Neural cell (in vitro differentiated cells): ENCODE measurements around the gene WRAP73. TPM values are rescaled to one million over a fixed set of nuclear protein-coding genes. Genes with fewer than 3 reads are reported as not detected.

Experiments used
- H2AFZ ChIP-seq: fragments of 200-600, 300-800 bp; sonication (generic), shearing (Covaris generic); 2 replicates; pipeline ENCODE4 v1.6.0; 2014; ENCODE audit warnings: low read depth, mild to moderate bottlenecking, antibody characterized with exemption, low read length, moderate library complexity
- H3F3A ChIP-seq: fragments of 200-600 bp; shearing (Covaris generic); 2 replicates; pipeline ENCODE4 v1.6.1; 2016; ENCODE audit warnings: mild to moderate bottlenecking, moderate library complexity, mixed read lengths, antibody characterized with exemption, low read length; ENCODE audit not compliant: insufficient read depth, poor library complexity, severe bottlenecking
- H3K27ac ChIP-seq: fragments of 200-600, 300-800 bp; sonication (generic), shearing (Covaris generic); 2 replicates; pipeline ENCODE4 v1.5.1; 2014; ENCODE audit warnings: mild to moderate bottlenecking, low read length, moderate library complexity
- H3K27me3 ChIP-seq: fragments of 300-800, 200-600 bp; sonication (generic), shearing (Covaris generic); 2 replicates; pipeline ENCODE4 v1.6.0; 2014; ENCODE audit warnings: mild to moderate bottlenecking, low read depth, low read length, moderate library complexity; ENCODE audit not compliant: insufficient read depth
- H3K36me3 ChIP-seq: fragments of 300-800, 200-600 bp; sonication (generic), shearing (Covaris generic); 2 replicates; pipeline ENCODE4 v1.5.1; 2014; ENCODE audit warnings: mild to moderate bottlenecking, antibody characterized with exemption, low read length, moderate library complexity; ENCODE audit not compliant: insufficient read depth
- H3K4me2 ChIP-seq: fragments of 300-800, 200-600 bp; sonication (generic), shearing (Covaris generic); 2 replicates; pipeline ENCODE4 v1.6.0; 2014; ENCODE audit warnings: mild to moderate bottlenecking, low read length
- H3K4me3 ChIP-seq: fragments of 300-800, 200-600 bp; sonication (generic), shearing (Covaris generic); 2 replicates; pipeline ENCODE4 v1.5.1; 2014; ENCODE audit warnings: mild to moderate bottlenecking, low read length, moderate library complexity
- H3K79me2 ChIP-seq: fragments of 200-600 bp; shearing (Covaris generic); replicated peaks from 2 replicates; pipeline ENCODE4 v1.6.0; 2014; ENCODE audit warnings: mild to moderate bottlenecking, low read length, moderate library complexity; ENCODE audit not compliant: insufficient read depth
- H3K9ac ChIP-seq: fragments of 300-800, 200-600 bp; sonication (generic), shearing (Covaris generic); 2 replicates; pipeline ENCODE4 v1.6.1; 2016; ENCODE audit warnings: mild to moderate bottlenecking, low read length, mixed read lengths
- H3K9me2 ChIP-seq: fragments of 200-600 bp; shearing (Covaris generic); 2 replicates; pipeline ENCODE4 v1.6.1; 2016; ENCODE audit warnings: mild to moderate bottlenecking, low read length, mixed read lengths; ENCODE audit not compliant: insufficient read depth
- H3K9me3 ChIP-seq: fragments of 200-600, 300-800 bp; sonication (generic), shearing (Covaris generic); 2 replicates; pipeline ENCODE4 v1.6.1; 2016; ENCODE audit warnings: mild to moderate bottlenecking, mixed run types, low read length, moderate library complexity, mixed read lengths
- H4K20me1 ChIP-seq: fragments of 200-600 bp; shearing (Covaris generic); 2 replicates; pipeline ENCODE4 v1.6.1; 2016; ENCODE audit warnings: mild to moderate bottlenecking, mixed run types; ENCODE audit not compliant: insufficient read depth
- CTCF ChIP-seq: fragments of 450-650 bp; IDR thresholded peaks from 2 replicates; pipeline ENCODE4 v1.5.1; 2014; ENCODE audit warnings: antibody characterized with exemption, mild to moderate bottlenecking, moderate library complexity; ENCODE audit not compliant: poor library complexity, severe bottlenecking
- EP300 ChIP-seq: fragments of 450-650 bp; conservative IDR thresholded peaks from 2 replicates; pipeline ENCODE4 v1.6.1; 2014; ENCODE audit warnings: antibody characterized with exemption, mild to moderate bottlenecking, moderate library complexity; ENCODE audit not compliant: poor library complexity, severe bottlenecking
- EZH2 ChIP-seq: fragments of 200-600, 300-800 bp; shearing (Covaris generic), sonication (generic); IDR thresholded peaks from 2 replicates; pipeline ENCODE4 v1.6.1; 2014; ENCODE audit warnings: antibody characterized with exemption, low read length, borderline replicate concordance, mild to moderate bottlenecking; ENCODE audit not compliant: insufficient read depth, poor library complexity, severe bottlenecking
- MXI1 ChIP-seq: fragments of 450-650 bp; conservative IDR thresholded peaks from 2 replicates; pipeline ENCODE4 v1.6.1; 2014; ENCODE audit warnings: antibody characterized with exemption, mild to moderate bottlenecking; ENCODE audit not compliant: poor library complexity, severe bottlenecking
- POLR2AphosphoS5 ChIP-seq: IDR thresholded peaks from 2 replicates; pipeline ENCODE4 v1.6.1; 2012
- RAD21 ChIP-seq: fragments of 450-650 bp; conservative IDR thresholded peaks from 2 replicates; pipeline ENCODE4 v1.6.1; 2014; ENCODE audit warnings: antibody characterized with exemption, mild to moderate bottlenecking, moderate library complexity
- REST ChIP-seq: IDR thresholded peaks from 2 replicates; pipeline ENCODE4 v1.6.1; 2012; ENCODE audit warnings: borderline replicate concordance
- SMC3 ChIP-seq: fragments of 450-650 bp; conservative IDR thresholded peaks from 2 replicates; pipeline ENCODE4 v1.6.1; 2014; ENCODE audit warnings: antibody characterized with exemption, mild to moderate bottlenecking, moderate library complexity; ENCODE audit not compliant: poor library complexity
- TAF1 ChIP-seq: IDR thresholded peaks from 2 replicates; pipeline ENCODE4 v1.6.1; 2012; ENCODE audit warnings: low read depth
- polyA plus RNA-seq: library from polyadenylated mRNA; depleted of rRNA; stranded (reverse); fragments of >200 nt; gene quantifications from 2 replicates; pipeline ENCODE4 v1.2.3, GENCODE V29; 2014

The WRAP73 gene
- polyA plus RNA-seq, 1 donor from 2014 or later, result 32.9 TPM

- Histone ChIP-seq H3K4me3 (no peak overlapping the region), H3K27me3 (no peaks in the 10 kb centered on the region), H3K79me2 (no peaks in the 10 kb centered on the region), H3K27ac (no peak overlapping the region), H3K9me2 (no peaks in the 10 kb centered on the region), H3K9ac (no peak overlapping the region), H3K4me2 (no peak overlapping the region), H3F3A (no peaks in the 10 kb centered on the region), H4K20me1 (no peaks in the 10 kb centered on the region), H3K36me3 (no peaks in the 10 kb centered on the region), H3K9me3 (no peaks in the 10 kb centered on the region), H2AFZ (no peak overlapping the region)
- TF ChIP-seq EP300 (no peak), MXI1 (no peak), RAD21 (no peak), EZH2 (no peak), CTCF (no peak)
Measured at GRCh38 chr1:3669421-3669821, 19.5 kb upstream of the WRAP73 start.

- no peaks in the 10 kb centered on the region for H3F3A ChIP-seq
- H2AFZ ChIP-seq, result no peak overlapping the region
- no peak overlapping the region for H3K4me2 ChIP-seq
- TF ChIP-seq EP300 (no peak), RAD21 (no peak), REST (no peak), POLR2AphosphoS5 (no peak), TAF1 (no peak), MXI1 (no peak), SMC3 (no peak), EZH2 (no peak), CTCF (no peak)
- H3K27ac ChIP-seq, result no peak overlapping the region
- no peaks in the 10 kb centered on the region for H3K9me3 ChIP-seq
- H3K9me2 ChIP-seq, result no peaks in the 10 kb centered on the region
- no peaks in the 10 kb centered on the region for H4K20me1 ChIP-seq
- H3K27me3 ChIP-seq, result no peaks in the 10 kb centered on the region
- H3K79me2 ChIP-seq, result no peaks in the 10 kb centered on the region
- no peak overlapping the region for H3K9ac ChIP-seq
- H3K36me3 ChIP-seq, result no peaks in the 10 kb centered on the region
- H3K4me3 ChIP-seq, result no peak overlapping the region
Measured at GRCh38 chr1:3668585-3669300, 18.8 kb upstream of the WRAP73 start.
